GM21423 (cell line): ENCODE results near the gene DGLUCY.
"Not testable (repeated sequence)": the region's sequence is repeated elsewhere in the genome, so short reads cannot be mapped to it uniquely, and the experiment has no call there.

Experiments
- ATAC-seq: cut with Tn5 transposase; IDR thresholded peaks from one replicate; pipeline ENCODE4 v1.9.1; 2021; ENCODE audit warnings: mild to moderate bottlenecking, moderate library complexity; ENCODE audit not compliant: unreplicated experiment

The DGLUCY gene

DNA sequence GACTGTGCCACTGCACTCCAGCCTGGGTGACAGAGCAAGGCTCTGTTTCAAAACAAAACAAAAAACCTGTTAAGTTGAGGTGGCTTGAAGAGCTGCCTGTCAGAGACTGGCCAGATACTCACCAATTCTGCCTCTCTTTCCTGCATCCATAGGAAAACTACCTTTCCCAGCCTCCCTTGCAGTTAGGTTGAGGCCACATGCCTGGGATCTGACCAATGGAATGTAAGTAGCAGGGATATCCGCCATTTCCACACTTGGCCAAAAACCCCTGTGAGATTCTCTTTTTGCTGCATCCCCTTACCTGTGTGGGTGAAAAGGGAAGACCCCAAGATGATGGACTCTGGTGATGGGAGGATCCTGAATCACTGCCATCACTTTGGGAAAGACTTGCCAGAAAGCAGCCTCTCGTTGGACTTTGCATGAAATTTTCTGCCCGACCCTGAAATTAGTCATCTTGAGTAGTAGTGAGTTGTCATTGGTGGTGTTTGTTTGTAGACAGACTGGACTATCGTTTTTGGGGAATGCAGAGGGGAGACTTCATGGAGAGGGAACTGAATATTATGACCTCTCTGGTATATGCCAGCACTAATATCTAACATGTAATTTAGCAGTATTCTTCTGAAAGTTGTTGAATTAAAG is 116.6 kb downstream of the DGLUCY start:
- no peak for ATAC-seq

DNA sequence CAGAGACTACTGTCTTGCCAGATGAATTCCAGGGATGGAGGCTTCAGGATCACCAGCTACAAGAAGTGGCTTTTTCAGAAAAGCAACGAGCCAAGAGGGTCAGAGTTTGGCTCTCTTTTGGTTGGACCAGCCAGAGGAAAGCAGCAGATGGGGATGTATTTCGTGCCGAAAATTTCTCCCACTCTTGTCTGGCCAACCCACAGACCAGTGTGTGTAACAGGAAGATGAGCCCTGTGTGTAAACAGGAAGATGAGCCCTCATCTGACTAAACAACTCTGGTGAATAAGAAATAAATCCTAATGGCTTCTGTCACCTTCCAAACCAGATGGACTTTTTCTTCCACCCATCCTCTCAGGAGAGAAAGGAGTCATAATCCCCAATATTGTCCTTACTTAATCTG is 117.6 kb downstream of the DGLUCY start:
- ATAC-seq: no peak

DNA sequence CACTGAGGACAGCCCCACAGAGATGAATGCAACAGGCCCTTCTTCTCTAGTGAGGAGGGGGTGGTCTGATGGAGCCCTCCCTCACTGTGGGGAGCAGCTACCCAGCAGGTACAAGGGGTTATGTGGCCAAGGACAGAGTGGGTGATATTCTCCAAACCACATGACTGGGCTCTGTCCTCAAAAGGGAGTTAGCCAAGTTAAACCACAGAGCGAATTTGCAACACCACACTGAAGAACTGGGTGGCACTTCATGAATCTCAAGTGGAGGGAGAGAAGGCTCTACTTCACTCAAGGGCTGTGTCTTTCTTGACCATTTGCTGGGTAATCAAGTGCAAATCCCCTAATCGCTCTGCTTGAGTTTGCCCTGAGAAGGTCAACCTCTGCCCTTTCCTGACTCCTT is 118.2 kb downstream of the DGLUCY start:
- no peak for ATAC-seq

DNA sequence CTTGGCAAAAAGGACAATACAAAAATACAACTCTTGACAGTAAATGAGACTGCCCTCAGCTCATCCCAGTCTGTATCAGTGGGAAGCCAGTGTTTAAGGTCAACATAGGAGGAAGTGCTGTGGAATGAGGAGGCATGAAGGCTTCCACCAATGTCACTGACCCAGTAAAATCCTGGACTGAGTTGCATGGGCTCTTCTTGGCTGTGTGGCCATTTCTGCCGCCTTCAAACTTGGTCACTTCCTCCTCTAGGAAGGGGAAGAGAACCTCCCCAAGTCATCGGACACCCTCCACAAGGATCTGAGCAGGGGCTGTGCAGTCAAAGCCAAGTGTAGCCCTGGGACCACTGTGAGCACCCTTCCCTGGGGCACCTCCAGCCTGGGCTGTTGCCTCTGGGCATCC is 118.7 kb downstream of the DGLUCY start:
- no peak for ATAC-seq

DNA sequence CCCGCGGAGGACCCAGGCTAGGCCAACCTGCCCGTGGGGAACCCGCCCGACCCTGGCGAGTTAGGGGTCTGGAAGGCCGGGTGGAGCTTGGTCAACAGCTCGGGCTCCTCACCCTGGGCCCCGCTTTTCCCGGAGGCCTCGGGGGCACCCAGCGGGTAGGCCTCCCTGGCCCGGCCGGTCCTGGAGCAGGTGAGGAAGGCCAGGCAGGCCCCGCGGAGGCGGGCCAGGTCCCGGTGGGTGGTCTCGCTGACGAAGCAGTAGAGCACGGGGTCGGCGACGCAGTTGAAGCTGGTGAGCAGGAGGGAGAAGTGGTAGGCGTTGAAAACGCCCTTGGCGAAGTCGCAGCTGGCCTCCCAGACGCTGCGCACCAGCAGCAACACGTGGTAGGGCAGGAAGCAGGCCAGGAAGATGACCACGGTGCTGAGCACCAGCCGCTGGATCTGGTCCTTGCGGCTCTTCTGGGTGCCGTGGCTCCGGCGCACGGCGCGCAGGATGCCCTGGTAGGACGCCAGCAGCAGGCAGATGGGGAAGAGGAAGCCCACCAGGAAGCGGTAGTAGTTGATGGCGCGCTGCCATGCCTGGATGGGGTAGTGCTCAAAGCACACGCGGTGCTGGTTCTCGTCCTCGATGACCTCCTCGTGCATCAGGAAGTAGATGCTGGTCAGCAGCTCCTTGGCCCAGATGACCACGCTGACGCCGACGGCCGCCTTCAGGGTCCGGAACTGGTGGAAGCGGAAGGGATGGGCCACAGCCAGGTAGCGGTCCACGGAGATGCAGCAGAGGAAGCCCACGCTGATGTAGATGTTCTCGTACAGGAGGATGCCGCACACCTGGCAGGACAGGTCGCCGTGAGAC is 120.3 kb downstream of the DGLUCY start:
- no peak for ATAC-seq

DNA sequence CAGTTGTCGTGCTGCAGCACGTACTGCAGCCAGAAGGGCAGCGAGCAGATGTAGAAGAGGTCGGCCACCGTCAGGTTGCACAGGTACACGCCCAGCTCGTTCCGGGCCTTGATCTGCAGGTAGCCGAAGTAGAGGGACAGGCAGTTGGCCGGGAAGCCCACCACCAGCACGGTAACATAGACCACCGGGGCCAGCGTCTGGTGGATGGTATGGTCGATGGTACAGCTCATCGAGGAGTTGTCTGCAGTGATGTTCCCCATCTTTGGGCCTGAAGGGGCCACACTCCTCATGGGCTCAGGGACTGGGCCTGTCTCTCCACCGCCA is 120.9 kb downstream of the DGLUCY start:
- ATAC-seq: no peak

DNA sequence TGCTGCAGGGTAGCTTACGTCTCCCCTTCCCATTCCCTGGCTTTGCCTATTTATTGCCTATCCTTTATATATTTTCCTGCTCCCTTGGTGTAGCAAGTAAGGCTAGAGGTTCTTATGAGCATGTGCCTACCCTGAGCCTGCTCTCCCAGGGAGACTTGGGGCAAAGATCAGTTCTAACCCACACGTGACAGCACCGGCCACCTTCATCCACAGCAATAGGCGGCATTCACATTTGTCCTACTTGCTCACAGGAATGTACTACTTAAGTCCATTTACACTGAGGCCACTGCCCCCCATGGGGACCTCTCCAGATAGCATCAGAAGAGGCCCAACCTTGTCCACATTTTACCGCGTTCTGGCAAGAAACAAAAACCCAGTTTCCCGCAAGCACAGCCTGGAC is 122.0 kb downstream of the DGLUCY start:
- no peak for ATAC-seq

DNA sequence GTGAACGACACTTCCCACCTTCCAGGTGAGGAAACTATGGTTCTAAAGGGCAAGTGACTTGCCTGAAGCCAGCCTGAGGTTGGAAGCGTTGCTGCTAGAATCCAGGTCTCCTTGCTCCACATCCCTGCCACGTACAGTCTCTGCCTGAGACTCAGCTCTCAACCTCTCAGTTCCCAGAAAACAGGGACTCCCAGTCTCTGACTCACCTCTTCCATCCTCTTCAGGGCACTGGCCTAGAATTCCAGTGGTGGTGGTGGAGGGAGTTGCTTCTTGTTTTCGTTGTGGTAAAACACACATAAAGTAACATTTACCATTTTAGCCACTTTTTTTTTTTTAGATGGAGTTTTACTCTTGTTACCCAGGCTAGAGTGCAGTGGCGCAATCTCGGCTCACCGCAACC is 123.3 kb downstream of the DGLUCY start:
- no peak for ATAC-seq

DNA sequence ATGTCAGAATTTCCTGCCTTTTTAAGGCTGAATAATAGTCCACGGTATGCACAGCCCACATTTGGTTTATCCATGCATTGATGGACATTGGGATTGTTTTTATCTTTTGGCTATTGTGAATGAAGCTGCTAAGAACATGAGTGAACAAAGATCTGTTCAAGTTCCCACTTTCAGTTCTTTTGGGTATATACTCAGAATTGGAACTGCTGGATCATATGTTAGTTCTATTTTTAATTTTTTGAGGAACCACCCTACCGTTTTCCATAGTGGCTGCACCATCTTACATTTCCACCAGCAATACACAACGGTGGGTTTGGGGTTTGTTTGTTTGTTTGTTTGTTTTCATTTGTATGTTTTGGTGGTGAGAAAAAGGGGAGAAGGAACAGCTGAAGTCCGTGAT is 124.2 kb downstream of the DGLUCY start:
- ATAC-seq: no peak

DNA sequence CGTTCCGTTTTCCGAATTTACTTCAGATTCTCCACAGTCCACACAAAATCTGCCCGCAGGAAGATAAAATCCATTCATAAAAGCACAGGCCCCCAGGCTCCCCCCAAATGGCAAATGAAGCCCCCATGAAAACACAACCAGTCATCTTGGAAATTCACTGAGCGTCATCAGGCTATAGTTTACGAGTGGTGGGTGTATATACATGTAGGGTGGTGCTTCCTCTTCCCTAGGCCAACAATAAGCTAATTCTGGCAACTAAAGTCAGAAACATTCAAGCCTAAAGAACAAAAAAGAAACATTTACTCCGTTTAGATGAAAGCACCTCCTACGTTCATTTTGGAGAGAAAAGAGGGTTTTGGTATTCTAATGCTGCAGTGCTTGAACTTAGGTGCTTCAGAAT is 124.8 kb downstream of the DGLUCY start:
- ATAC-seq: no peak

DNA sequence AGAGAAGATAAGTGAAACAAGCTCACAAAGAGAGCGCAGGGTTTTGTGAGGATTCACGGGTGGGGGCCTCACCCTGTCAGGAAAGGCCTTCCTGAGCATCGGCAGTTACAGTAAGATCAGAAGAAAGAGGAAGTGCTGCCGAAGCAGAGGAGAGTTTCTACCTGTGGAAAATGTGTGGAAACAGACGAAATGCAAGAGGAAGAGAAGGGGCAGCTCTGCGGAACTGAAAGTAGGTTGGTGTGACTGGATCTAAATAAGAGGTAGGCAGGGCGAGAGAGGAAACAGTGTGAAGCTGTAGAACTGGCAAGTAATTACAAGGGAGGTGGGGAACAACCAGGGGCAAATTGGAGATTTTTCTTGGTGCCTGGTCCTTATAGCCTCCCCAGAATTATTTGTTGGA is 128.0 kb downstream of the DGLUCY start:
- peak; percentile 54 for ATAC-seq

DNA sequence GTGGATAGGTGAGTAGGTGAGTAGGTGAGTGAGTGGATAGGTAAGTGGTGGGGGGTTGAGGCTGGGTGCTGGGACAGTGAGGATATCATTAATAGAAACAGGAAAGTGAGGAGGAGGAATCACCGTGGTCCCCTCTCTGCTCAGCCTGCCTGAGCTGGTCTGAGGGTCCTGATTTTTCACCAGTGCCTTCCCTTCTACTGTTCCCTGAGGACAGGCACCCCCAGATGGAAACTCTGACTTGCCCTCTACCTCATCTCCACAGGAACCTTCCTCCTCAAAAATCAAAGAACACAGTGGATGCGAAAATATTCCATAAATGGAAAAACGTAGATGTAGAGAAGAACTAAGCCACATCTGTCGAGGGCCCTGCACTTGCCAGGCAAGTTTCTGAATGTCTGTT is 128.8 kb downstream of the DGLUCY start:
- no peak for ATAC-seq

DNA sequence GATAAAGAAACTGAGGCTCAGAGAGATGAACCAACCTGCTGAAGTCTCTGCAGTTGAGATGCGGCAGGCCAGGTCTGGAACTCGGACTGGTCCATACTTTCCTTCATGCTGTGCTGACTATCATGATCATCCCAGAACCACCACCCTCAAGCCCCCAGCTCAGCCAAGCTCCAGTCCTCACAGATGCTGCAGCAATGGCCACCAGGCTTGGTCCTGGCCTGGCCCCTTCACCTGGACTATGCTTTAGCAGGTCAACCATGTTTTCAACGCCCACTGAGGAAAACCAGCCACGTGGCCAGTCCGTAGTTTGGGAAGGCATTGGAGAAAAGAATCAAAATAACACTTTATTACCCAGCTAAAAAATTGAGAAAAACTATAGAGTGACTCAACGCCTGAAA is 129.2 kb downstream of the DGLUCY start:
- ATAC-seq: no peak

DNA sequence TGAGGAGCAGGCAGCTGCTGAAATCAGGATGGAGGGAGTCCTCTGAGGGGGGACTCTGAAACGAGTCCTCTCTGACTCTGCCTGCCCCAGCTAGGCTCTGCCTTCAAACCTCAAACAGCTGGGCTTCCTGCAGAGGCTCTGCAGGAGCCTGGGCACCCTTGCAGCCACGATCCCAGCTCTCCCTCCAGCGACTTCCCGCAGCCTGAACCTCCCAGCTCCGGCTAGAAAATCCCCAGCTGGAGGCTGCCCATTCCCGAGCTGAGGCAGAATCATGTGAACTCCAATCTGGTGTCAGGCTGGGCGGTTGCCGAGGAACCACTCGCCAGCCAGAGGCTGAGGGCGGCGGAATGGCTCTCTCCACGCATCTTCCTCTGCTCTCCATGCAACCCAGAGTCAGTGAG is 130.6 kb downstream of the DGLUCY start, which contains the start of gene GPR68:
GPR68 (minus strand) TSS at position 204 of the 401 bp plus-strand sequence. CDS start 9,654 bp downstream, outside the sequence.
- ATAC-seq: no peak

DNA sequence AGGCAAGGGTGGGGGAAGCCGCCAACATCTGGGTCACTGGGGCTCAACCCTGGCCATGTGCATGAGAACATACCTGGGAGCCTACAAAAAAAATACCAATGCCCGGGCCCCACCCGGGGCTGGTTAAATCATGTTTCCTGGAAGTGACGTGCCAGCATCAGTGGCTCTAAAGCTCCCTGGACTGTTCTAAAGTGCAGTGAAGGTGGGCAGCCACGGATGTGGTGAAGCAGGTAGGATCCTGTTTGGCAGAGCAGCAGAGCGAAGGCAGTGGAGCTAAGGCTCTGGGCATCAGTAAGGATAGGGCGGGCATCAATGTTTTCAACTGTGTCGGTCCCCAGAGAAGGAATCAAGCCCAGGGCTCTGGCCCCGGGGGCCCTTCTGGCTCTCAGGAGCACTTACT is 131.2 kb downstream of the DGLUCY start:
- no peak for ATAC-seq

DNA sequence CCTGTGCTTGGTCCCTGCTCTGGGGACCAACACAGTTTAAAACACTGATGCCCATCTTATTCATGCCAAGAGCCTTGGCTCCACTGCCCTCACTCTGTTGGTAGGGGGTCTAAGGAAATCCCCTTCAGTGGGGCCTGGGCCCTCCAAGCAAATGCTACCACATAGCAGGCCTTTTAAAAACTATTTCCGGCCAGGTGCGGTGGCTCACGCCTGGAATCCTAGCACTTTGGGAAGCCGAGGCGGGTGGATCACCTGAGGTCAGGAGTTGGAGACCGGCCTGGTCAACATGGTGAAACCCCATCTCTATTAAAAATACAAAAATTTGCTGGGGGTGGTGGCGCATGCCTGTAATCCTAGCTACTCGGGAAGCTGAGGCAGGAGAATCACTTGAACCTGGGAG is 131.7 kb downstream of the DGLUCY start:
- not testable (repeated sequence) for ATAC-seq

DNA sequence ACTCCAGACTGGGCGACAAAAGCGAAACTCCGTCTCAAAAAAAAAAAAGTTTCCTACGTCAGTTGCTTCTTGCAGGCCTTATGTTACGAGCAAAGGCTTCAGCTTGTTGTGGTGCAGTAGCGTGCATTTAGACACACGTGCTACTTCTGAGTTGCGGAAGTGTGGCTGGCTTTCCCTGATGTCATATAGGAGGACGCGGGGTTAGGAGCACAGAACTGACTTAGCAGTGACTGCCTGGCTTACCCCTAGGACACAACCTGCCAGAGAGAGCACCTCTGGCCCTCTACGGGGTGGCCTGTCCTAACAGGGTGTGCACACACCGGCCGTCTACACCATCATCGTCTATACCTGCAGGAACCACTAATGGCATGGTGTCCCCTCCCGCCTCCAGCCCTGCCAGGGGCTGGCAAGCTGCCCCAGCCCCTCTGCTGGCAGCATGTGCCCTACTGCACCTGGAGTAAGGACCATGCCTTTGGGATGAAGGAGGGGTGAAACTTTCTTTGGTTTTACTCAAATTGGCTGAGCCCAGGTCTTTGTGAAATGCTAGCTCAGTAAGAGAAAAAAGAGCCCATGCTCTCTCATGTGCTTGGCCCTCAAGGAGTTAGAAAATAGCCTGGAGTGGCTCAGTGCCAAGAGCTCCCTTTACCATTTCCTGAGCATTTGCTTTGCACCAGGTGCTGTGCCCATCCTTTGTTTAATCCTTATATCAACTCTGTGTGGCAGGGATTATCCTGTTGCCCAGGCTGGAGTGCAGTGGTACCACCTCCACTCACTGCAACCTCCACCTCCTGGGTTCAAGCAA is 132.4 kb downstream of the DGLUCY start:
- no peak for ATAC-seq

DNA sequence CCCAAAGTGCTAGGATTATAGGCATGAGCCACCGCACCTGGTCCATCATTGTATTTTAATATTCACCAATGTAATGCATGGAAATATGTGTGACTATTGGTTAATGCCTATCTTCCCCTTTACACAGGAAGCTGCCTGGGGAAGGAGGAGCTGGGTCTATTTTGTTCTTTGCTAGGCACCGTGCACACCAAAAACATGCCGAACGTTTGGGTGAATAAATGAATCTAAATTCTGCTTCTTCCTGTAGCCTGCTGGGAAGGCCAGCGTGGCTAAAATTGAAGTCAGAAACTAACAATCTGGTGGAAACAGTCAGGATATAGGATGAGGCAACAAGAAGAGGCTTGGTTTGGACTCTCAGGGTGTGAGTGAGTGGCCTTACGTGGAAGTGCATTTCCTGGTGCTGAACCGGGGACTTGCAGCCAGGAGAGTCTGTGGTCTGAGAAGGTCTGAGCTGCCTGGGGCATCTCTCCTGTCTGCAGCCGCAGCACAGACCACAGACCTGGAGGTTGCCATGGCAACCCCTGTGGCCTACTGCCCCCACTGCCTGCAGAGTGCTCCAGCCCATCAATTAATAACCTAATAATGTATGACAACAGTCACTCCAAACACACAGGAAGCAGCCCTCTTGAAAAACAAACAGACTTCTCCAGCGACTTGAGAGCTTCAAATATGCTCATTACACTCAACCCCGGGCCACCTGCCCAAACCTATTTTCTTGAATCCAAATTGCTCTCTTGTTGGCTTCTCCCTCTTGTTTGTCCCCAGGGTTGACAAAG is 136.2 kb downstream of the DGLUCY start:
- ATAC-seq: peak; percentile 84

DNA sequence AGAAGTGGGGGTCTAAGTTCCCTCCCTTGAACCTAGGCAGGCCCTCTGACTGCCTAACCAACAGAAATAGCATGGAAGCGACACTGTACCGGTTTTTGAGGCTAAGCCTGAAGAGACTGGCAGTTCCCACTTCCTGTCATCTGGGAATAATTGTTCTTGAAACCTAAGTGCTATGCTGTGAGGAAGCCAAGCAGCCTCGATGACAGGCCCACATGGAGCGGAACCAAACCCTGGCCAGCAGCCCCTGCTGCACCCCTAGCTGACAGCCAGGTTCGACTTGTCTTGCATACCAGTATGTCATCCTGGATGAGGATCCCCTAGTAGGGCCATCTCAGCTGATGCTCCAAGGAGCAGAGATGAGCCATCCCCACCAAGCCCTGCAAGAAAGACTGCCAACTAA is 137.0 kb downstream of the DGLUCY start:
- no peak for ATAC-seq

DNA sequence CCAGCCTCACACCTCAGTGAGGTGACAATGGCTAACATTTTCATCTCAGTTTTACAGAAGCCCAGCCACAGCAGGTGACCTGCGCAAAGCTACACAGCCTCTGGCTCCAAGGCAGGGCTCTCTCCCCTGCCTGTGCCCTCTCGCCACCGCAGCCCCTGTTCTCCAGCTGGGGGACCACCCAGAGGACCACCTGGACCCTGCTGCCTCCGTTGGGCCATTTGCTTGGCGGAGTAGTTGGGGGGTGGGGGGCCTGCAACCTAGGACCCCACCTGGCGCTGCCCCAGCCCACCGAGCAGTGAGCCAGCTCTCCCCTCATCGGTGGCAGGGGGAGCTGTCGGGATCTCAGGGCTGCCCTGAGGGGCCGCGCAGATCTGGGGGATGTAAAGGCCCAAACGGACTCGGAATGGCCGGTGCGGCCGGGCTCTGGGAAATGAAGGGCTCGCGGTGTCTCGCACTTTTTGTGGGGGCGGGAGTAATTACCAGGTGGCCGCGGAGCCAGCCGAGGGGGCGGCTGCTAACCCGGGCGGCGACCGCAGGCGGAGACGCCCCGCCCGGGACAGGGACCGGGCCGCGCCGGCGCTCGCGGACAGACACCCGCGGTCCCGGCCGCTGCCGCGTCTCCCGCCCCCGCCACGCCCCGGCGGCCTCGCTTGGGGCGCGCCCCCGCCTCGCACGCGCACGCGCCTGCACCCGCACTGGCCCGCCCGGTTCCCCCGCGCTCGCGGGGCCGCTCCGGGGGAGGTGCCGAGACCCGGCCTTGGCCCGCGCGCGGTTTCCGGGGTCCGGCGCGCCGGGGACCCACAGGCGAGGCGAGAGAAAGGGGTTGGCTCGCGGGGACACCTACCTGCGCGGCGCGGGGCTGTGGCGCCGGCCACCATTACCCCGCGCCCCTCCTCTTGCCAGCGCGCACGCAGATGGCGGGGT is 139.3 kb downstream of the DGLUCY start:
- no peak for ATAC-seq
